PC-3 (cell line): ENCODE results near the gene DHODH. TPM values are rescaled to one million over a fixed set of nuclear protein-coding genes. Genes with fewer than 3 reads are reported as not detected.
A peak's percentile ranks its signal among the peaks of the same experiment; 100 is the strongest.
"Not testable (repeated sequence)": the region's sequence is repeated elsewhere in the genome, so short reads cannot be mapped to it uniquely, and the experiment has no call there.

Source experiments
- ATAC-seq: fragments of 200-7000 bp; cut with Tn5 transposase; 2 replicates; pipeline ENCODE4 v1.9.1; 2020; ENCODE audit warnings: mild to moderate bottlenecking, moderate library complexity
- BruUV-seq: library from RNA; stranded (reverse); fragments of 400-500 nt; replicated peaks from 2 replicates; lab custom pipeline; 2021; lab: Mats Ljungman, UMichigan
- CTCF ChIA-PET: fragments of 300-600 bp; sonication (Branson Sonifier 250); formaldehyde crosslinking; loops from one replicate; lab custom pipeline; 2022; ENCODE audit warnings: antibody characterized with exemption; lab: Charles Lee
- POLR2A ChIA-PET: fragments of 300-600 bp; sonication (Branson Sonifier 250); formaldehyde crosslinking; loops from one replicate; lab custom pipeline; 2022; ENCODE audit warnings: antibody characterized with exemption; ENCODE audit not compliant: unreplicated experiment; lab: Charles Lee
- DNase-seq: peaks from one replicate; pipeline ENCODE4 v3.0.0-alpha.2; 2015
- H2AFZ ChIP-seq: fragments of 300-600 bp; sonication (generic); 2 replicates; pipeline ENCODE4 v1.6.0; 2016; ENCODE audit warnings: antibody characterized with exemption, low read length
- H3F3A ChIP-seq: fragments of 300-600 bp; sonication (generic); one replicate; pipeline ENCODE4 v1.6.0; 2017; ENCODE audit warnings: antibody characterized with exemption, low read length, control low read depth, mild to moderate bottlenecking; ENCODE audit not compliant: unreplicated experiment
- H3K27ac ChIP-seq: fragments of 300-600 bp; sonication (generic); 2 replicates; pipeline ENCODE4 v1.5.1; 2016; ENCODE audit warnings: mild to moderate bottlenecking, low read length
- H3K27me3 ChIP-seq: fragments of 300-600 bp; sonication (generic); 2 replicates; pipeline ENCODE4 v1.6.1; 2016; ENCODE audit warnings: low read length, mixed read lengths
- H3K36me3 ChIP-seq: fragments of 300-600 bp; sonication (generic); 2 replicates; pipeline ENCODE4 v1.6.1; 2016; ENCODE audit warnings: low read depth, mixed run types, low read length, mixed read lengths
- H3K4me1 ChIP-seq: fragments of 300-600 bp; sonication (generic); 2 replicates; pipeline ENCODE4 v1.5.1; 2016; ENCODE audit warnings: low read length; ENCODE audit not compliant: insufficient read depth
- H3K4me2 ChIP-seq: fragments of 300-600 bp; sonication (generic); 2 replicates; pipeline ENCODE4 v1.6.0; 2016; ENCODE audit warnings: low read length
- H3K4me3 ChIP-seq: fragments of 300-600 bp; sonication (generic); 2 replicates; pipeline ENCODE4 v1.5.1; 2016; ENCODE audit warnings: mild to moderate bottlenecking, low read length, mixed read lengths
- H3K79me2 ChIP-seq: fragments of 300-600 bp; sonication (generic); 2 replicates; pipeline ENCODE4 v1.6.1; 2017; ENCODE audit warnings: low read length, mixed read lengths
- H3K9ac ChIP-seq: fragments of 300-600 bp; sonication (generic); 2 replicates; pipeline ENCODE4 v1.6.0; 2016; ENCODE audit warnings: mild to moderate bottlenecking, low read length
- H3K9me2 ChIP-seq: fragments of 300-600 bp; sonication (generic); replicated peaks from 2 replicates; pipeline ENCODE4 v1.6.1; 2016; ENCODE audit warnings: mixed run types, low read length, mixed read lengths
- H3K9me3 ChIP-seq: fragments of 300-600 bp; sonication (generic); 2 replicates; pipeline ENCODE4 v1.6.1; 2016; ENCODE audit warnings: low read length, mixed read lengths
- H4K20me1 ChIP-seq: fragments of 300-600 bp; sonication (generic); 2 replicates; pipeline ENCODE4 v1.6.1; 2016; ENCODE audit warnings: low read length, mixed read lengths
- EZH2 ChIP-seq: fragments of 300-600 bp; sonication (generic); IDR thresholded peaks from one replicate; pipeline ENCODE4 v1.6.1; 2017; ENCODE audit warnings: antibody characterized with exemption, mild to moderate bottlenecking, low read length; ENCODE audit not compliant: unreplicated experiment
- EZH2phosphoT487 ChIP-seq: fragments of 300-600 bp; sonication (generic); IDR thresholded peaks from 2 replicates; pipeline ENCODE4 v1.6.1; 2018; ENCODE audit warnings: mild to moderate bottlenecking, antibody characterized with exemption, low read length, borderline replicate concordance
- intact Hi-C: fragments of 100-400 bp; cut with micrococcal nuclease; formaldehyde crosslinking; loops from 2 replicates; pipeline ENCODE4 v1.9.0; 2023
- total RNA-seq: library from RNA; depleted of rRNA; stranded (reverse); fragments of >200 nt; gene quantifications from 2 replicates; pipeline ENCODE4 v1.2.3, GENCODE V29; 2014
- TF ChIP-seq, protein P1 (sequence below): fragments of 300-600 bp; sonication (generic); conservative IDR thresholded peaks from 2 replicates; pipeline ENCODE4 v1.5.1; 2017; ENCODE audit warnings: antibody characterized with exemption, low read depth, mild to moderate bottlenecking, low read length

Gene DHODH
- total RNA-seq, 1 experiment from 2014 or later, result 11.1 TPM

DNA sequence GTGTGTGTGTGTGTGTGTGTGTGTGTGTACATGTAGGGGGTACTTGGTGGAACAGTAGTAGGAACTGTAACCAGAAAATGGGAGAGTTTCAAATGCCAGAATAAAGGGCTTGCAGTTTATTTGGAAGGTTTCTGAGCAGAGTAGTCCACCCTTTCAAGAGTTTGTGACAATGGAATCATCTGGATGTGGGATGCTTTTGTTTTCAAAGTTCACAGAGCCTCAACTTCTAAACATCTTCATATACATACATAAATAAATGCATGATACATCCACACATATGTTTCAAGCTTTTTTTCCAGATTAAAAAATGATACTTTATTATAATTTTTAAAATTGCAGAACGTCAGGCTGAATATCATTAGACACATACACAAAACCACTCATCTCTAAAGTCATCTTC is 5.9 kb upstream of the DHODH start:
- Histone ChIP-seq H3K79me2 (no peaks in the 10 kb centered on the region), H3K9me2 (no peaks in the 10 kb centered on the region), H3K9me3 (no peaks in the 10 kb centered on the region), H2AFZ (no peak overlapping the region), H3K4me3 (no peak overlapping the region), H4K20me1 (no peaks in the 10 kb centered on the region), H3K4me2 (no peak overlapping the region), H3K27me3 (no peaks in the 10 kb centered on the region), H3K27ac (no peak overlapping the region), H3K36me3 (no peaks in the 10 kb centered on the region), H3K4me1 (no peaks in the 10 kb centered on the region), H3K9ac (no peak overlapping the region), H3F3A (no peaks in the 10 kb centered on the region)
- TF ChIP-seq, protein P1, sequence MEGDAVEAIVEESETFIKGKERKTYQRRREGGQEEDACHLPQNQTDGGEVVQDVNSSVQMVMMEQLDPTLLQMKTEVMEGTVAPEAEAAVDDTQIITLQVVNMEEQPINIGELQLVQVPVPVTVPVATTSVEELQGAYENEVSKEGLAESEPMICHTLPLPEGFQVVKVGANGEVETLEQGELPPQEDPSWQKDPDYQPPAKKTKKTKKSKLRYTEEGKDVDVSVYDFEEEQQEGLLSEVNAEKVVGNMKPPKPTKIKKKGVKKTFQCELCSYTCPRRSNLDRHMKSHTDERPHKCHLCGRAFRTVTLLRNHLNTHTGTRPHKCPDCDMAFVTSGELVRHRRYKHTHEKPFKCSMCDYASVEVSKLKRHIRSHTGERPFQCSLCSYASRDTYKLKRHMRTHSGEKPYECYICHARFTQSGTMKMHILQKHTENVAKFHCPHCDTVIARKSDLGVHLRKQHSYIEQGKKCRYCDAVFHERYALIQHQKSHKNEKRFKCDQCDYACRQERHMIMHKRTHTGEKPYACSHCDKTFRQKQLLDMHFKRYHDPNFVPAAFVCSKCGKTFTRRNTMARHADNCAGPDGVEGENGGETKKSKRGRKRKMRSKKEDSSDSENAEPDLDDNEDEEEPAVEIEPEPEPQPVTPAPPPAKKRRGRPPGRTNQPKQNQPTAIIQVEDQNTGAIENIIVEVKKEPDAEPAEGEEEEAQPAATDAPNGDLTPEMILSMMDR, result no peak
- no peak for TF ChIP-seq EZH2phosphoT487
- TF ChIP-seq EZH2, result no peak
- intact Hi-C loops, result loop anchor here (10.0 kb wide), 1 partner anchor 92 kb away; the partner anchor contains the start of genes DHX38 and TXNL4B
- ChIA-PET CTCF (no interaction called here), POLR2A (no interaction called here)
- ATAC-seq (no peak), DNase-seq (no peak)
- BruUV-seq, result no TSS peak

DNA sequence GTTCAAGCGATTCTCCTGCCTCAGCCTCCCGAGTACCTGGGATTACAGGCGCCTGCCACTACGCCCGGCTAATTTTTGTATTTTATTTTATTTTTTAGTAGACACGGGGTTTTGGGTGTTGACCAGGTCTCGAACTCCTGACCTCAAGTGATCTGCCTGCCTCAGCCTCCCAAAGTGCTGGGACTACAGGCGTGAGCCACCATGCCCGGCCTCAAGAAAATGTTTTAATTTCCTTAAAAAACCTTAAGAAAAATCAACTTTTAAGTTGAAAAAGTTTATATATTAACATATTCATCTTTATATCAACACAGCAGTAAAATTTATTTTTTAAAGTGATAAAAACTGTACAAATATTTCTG is 500 bp upstream of the DHODH start:
- H3K36me3 ChIP-seq, H3K9me2 ChIP-seq, H3K27ac ChIP-seq, CTCF ChIA-PET, ATAC-seq, POLR2A ChIA-PET, H3K4me1 ChIP-seq, DNase-seq, H3K27me3 ChIP-seq, H3F3A ChIP-seq, H3K9me3 ChIP-seq, H4K20me1 ChIP-seq: not testable (repeated sequence)
- peak overlapping the region; percentile 76; the same call in 1 of the 2 replicates for H3K4me3 ChIP-seq
- peak overlapping the region; percentile 78 for H2AFZ ChIP-seq
- intact Hi-C loops, result loop anchor here (10.0 kb wide), 1 partner anchor 87 kb away; the partner anchor contains the start of genes DHX38 and TXNL4B
- BruUV-seq, result TSS peak; percentile 88
- peak overlapping the region; percentile 31; the same call in 1 of the 2 replicates for H3K9ac ChIP-seq
- peaks cover 18% of the 10 kb centered on the region for H3K79me2 ChIP-seq
- peak overlapping the region; percentile 62 for H3K4me2 ChIP-seq

DNA sequence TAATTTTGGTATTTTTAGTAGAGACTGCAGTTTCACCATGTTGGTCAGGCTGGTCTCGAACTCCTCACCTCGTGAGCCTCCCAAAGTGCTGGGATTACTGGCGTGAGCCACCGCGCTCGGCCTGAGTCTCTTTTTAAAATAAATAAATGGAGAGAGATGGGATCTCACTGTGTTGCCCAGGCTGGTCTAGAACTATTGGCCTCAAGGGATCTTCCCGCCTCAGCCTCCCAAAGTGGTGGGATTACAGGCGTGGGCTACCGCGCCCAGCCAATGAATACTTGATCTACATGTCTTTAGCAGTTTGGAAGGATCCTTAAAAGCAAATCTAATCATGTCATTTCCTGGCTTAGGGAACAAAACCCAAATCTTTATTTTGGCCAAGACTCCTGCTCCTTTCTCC is 1.2 kb downstream of the DHODH start:
- H3K36me3 ChIP-seq, result no peaks in the 10 kb centered on the region
- H3K4me2 ChIP-seq, result peak overlapping the region; percentile 80
- no peaks in the 10 kb centered on the region for H3F3A ChIP-seq
- no peaks in the 10 kb centered on the region for H3K9me3 ChIP-seq
- no peaks in the 10 kb centered on the region for H4K20me1 ChIP-seq
- no peaks in the 10 kb centered on the region for H3K9me2 ChIP-seq
- peak overlapping the region; percentile 76; the same call in 1 of the 2 replicates for H3K4me3 ChIP-seq
- TF ChIP-seq EZH2, result no peak
- H3K27ac ChIP-seq, result no peak overlapping the region
- no peak for DNase-seq
- H3K9ac ChIP-seq, result no peak overlapping the region
- ChIA-PET POLR2A (no interaction called here), CTCF (no interaction called here)
- H2AFZ ChIP-seq, result no peak overlapping the region
- no TSS peak for BruUV-seq
- ATAC-seq, result no peak
- H3K27me3 ChIP-seq, result no peaks in the 10 kb centered on the region
- H3K79me2 ChIP-seq, result peaks cover 18% of the 10 kb centered on the region
- intact Hi-C loops, result loop anchor here (10.0 kb wide), 1 partner anchor 85 kb away; the partner anchor contains the start of genes DHX38 and TXNL4B
- H3K4me1 ChIP-seq, result no peaks in the 10 kb centered on the region; the same call in 1 of the 2 replicates

DNA sequence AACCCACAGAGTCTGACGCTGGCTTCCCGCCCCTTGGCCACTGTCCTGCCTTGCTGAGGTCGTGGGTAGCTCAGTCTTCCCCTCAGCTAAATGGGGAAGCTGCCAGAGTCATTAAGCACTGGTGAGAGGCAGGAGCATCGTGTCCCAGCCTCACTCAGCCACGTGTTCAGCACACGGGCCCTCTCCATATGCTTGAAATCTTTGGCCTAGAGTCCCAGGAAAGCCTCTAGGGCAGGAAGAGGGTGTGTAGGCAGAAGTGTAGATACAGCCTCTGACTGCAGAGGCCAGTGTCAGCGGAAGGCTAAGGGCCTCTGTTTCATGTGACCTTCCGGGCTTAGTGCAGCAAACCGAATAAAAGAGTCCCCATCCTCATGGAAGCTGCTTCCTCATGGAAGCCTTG is 4.1 kb downstream of the DHODH start:
- H3K4me3 ChIP-seq, result no peak overlapping the region
- BruUV-seq, result no TSS peak
- no peaks in the 10 kb centered on the region for H4K20me1 ChIP-seq
- H3K79me2 ChIP-seq, result peaks cover 18% of the 10 kb centered on the region
- no peak for DNase-seq
- H3K9me3 ChIP-seq, result no peaks in the 10 kb centered on the region
- TF ChIP-seq EZH2 (no peak), EZH2phosphoT487 (no peak)
- TF ChIP-seq, protein P1, result no peak
- no peak overlapping the region for H3K4me2 ChIP-seq
- no peak for ATAC-seq
- no peak overlapping the region for H3K27ac ChIP-seq
- no peaks in the 10 kb centered on the region; the same call in 1 of the 2 replicates for H3K4me1 ChIP-seq
- H3K36me3 ChIP-seq, result no peaks in the 10 kb centered on the region
- no peak overlapping the region for H3K9ac ChIP-seq
- H3F3A ChIP-seq, result no peaks in the 10 kb centered on the region
- no peak overlapping the region for H2AFZ ChIP-seq
- ChIA-PET POLR2A (no interaction called here), CTCF (no interaction called here)
- H3K9me2 ChIP-seq, result no peaks in the 10 kb centered on the region
- H3K27me3 ChIP-seq, result no peaks in the 10 kb centered on the region
- intact Hi-C loops, result no loop called here
